Activated T-cell treated with anti-CD3 and anti-CD28 coated beads, Interleukin-2, amount 50 U/mL, for 24 hours (primary cell): ENCODE results near the gene RNASE12.

Source experiments
- DNase-seq: peaks from one replicate; pipeline ENCODE4 v3.0.0-alpha.2; 2020
- H3K27ac Mint-ChIP-seq: 2 replicates; pipeline ENCODE4 v1.8.0; 2020; ENCODE audit warnings: mild to moderate bottlenecking, mixed read lengths
- H3K27me3 Mint-ChIP-seq: 2 replicates; pipeline ENCODE4 v1.8.0; 2020; ENCODE audit warnings: mixed read lengths
- H3K36me3 Mint-ChIP-seq: 2 replicates; pipeline ENCODE4 v1.8.0; 2020; ENCODE audit warnings: low read depth, mixed read lengths
- H3K4me1 Mint-ChIP-seq: 2 replicates; pipeline ENCODE4 v1.8.0; 2020; ENCODE audit warnings: low read depth, mixed read lengths
- H3K4me3 Mint-ChIP-seq: 2 replicates; pipeline ENCODE4 v1.8.0; 2020; ENCODE audit warnings: mild to moderate bottlenecking, moderate library complexity, mixed read lengths
- H3K9me3 Mint-ChIP-seq: 2 replicates; pipeline ENCODE4 v1.8.0; 2020; ENCODE audit warnings: mixed read lengths

Gene RNASE12

DNA sequence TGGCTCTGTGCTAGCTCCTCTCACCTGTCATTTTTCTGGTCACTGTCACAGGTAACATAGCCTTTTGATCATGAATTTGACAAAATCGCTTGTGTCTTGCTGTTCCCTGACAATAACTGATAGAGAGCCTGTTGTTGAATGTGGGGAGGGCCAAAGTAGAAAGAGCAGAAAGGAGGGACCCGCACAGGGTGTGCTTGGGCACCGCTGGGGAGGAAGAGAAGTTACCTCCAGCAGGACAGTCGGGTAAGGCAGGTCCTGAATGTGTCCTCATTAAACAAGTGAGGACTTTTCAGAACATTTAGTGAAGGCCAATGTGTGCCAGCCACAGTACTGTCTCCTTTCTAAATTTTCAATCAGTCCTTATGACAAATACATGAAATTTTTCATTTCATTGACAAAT is at the start of gene RNASE12:
TSS of gene RNASE12 (minus strand) at position 142 of the 400 bp plus-strand sequence. CDS start 653 bp downstream, outside the sequence.
- H3K27ac Mint-ChIP-seq: no peak within 1 kb of the TSS
- no peaks in the 10 kb centered on the region for H3K9me3 Mint-ChIP-seq
- H3K4me3 Mint-ChIP-seq: no peak within 1 kb of the TSS
- DNase-seq: no peak
- peaks cover 7% of the 10 kb centered on the region for H3K4me1 Mint-ChIP-seq
- no peaks in the 10 kb centered on the region for H3K36me3 Mint-ChIP-seq
- H3K27me3 Mint-ChIP-seq: peaks cover 4% of the 10 kb centered on the region

- peaks cover 48% of the 10 kb centered on the region for H3K27me3 Mint-ChIP-seq
- peak overlapping the region; percentile 80 for H3K4me3 Mint-ChIP-seq
- peak; percentile 82 for DNase-seq
- peaks cover 6% of the 10 kb centered on the region for H3K9me3 Mint-ChIP-seq
- no peaks in the 10 kb centered on the region for H3K36me3 Mint-ChIP-seq
- H3K4me1 Mint-ChIP-seq: peaks cover 49% of the 10 kb centered on the region
- H3K27ac Mint-ChIP-seq: peak overlapping the region; percentile 94
Measured at GRCh38 chr14:20632831-20633691, 41.9 kb upstream of the RNASE12 start.

- Mint-ChIP-seq H3K27me3 (peaks cover 54% of the 10 kb centered on the region), H3K4me3 (peak overlapping the region; percentile 80), H3K36me3 (no peaks in the 10 kb centered on the region), H3K4me1 (peaks cover 55% of the 10 kb centered on the region), H3K27ac (peak overlapping the region; percentile 94), H3K9me3 (peaks cover 6% of the 10 kb centered on the region)
- DNase-seq: no peak
Measured at GRCh38 chr14:20632448-20632830, 41.3 kb upstream of the RNASE12 start.

DNA sequence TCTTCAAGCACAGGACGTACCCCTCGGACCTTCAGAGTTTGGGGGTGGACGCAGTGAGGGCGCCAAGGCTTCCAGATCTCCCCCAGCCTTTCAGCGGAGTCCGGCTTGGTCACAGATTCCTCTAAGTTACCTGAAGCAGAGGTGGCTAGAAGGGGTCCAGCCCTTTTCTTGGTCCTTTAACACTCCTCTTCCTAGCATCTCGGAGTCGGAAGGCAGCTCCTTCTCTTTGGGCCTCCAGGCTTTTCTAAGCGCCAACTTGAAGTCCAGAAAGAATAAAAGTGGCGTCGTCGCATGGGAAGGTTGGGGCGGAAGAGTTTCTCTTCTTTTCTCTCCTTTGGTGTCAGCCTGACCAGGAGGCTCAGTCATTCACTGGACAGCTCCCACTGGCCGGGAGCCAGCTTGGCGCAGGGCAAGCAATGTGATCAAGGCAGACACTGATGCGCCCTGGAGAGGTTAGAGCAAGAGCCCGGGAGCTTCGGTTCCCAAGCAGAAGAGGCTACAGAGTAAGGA is 40.8 kb upstream of the RNASE12 start:
- Mint-ChIP-seq H3K27me3 (peaks cover 56% of the 10 kb centered on the region), H3K36me3 (no peaks in the 10 kb centered on the region), H3K27ac (peak overlapping the region; percentile 39), H3K4me3 (peak overlapping the region; percentile 80), H3K4me1 (peaks cover 60% of the 10 kb centered on the region), H3K9me3 (peaks cover 6% of the 10 kb centered on the region)
- DNase-seq: no peak

- H3K4me3 Mint-ChIP-seq: peak overlapping the region; percentile 80
- peak overlapping the region; percentile 93 for H3K27ac Mint-ChIP-seq
- H3K4me1 Mint-ChIP-seq: peaks cover 67% of the 10 kb centered on the region
- H3K9me3 Mint-ChIP-seq: peaks cover 6% of the 10 kb centered on the region
- peak; percentile 72 for DNase-seq
- peaks cover 59% of the 10 kb centered on the region for H3K27me3 Mint-ChIP-seq
- no peaks in the 10 kb centered on the region for H3K36me3 Mint-ChIP-seq
Measured at GRCh38 chr14:20631023-20631879, 40.1 kb upstream of the RNASE12 start.

DNA sequence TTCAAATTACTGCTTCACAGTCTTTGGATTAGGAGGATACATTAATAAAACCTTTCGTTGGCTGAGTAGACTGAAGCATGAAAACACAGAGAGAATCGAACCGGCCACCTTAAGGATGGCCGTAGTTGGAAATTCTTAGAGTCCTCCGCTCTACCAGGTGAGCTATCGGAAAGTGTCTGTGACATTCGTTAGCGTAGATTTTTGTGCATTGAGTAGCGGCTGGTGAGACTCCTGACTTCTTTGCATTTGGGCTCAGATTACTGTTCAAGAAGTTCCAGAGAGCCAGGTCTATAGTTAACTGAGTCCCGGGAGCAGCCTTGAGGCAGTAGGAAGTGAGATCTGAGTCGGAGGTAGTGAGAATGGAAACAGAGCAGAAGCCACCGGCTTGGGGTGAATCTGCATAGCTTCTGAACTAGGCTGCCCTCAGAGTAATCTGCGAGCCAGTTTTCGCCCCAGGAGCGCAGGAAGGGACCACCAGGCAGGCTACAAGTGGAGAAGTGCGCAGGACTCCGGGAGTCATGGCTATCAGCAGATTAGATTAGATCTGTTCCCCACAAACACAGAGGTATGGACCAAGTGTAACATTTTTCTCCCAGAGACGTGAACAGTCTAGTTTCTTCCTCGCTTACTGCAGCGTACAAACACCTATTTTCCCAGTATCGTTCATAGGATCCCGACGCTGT is 39.3 kb upstream of the RNASE12 start:
- peak; percentile 65 for DNase-seq
- Mint-ChIP-seq H3K27ac (peak overlapping the region; percentile 93), H3K4me3 (peak overlapping the region; percentile 80), H3K9me3 (peaks cover 6% of the 10 kb centered on the region), H3K4me1 (peaks cover 73% of the 10 kb centered on the region), H3K36me3 (no peaks in the 10 kb centered on the region), H3K27me3 (peaks cover 59% of the 10 kb centered on the region)

- Mint-ChIP-seq H3K4me1 (peaks cover 81% of the 10 kb centered on the region), H3K27ac (no peak overlapping the region), H3K36me3 (no peaks in the 10 kb centered on the region), H3K4me3 (no peak overlapping the region), H3K27me3 (peaks cover 56% of the 10 kb centered on the region), H3K9me3 (no peaks in the 10 kb centered on the region)
- DNase-seq: no peak
Measured at GRCh38 chr14:20628063-20628854, 37.1 kb upstream of the RNASE12 start.

GRCh38 chr14:20627346-20628027 is 36.3 kb upstream of the RNASE12 start:
- H3K27ac Mint-ChIP-seq: no peak overlapping the region
- DNase-seq: no peak
- peaks cover 81% of the 10 kb centered on the region for H3K4me1 Mint-ChIP-seq
- H3K4me3 Mint-ChIP-seq: no peak overlapping the region
- peaks cover 55% of the 10 kb centered on the region for H3K27me3 Mint-ChIP-seq
- no peaks in the 10 kb centered on the region for H3K9me3 Mint-ChIP-seq
- H3K36me3 Mint-ChIP-seq: no peaks in the 10 kb centered on the region

GRCh38 chr14:20626274-20626673 is 35.1 kb upstream of the RNASE12 start:
- Mint-ChIP-seq H3K9me3 (no peaks in the 10 kb centered on the region), H3K27me3 (peaks cover 55% of the 10 kb centered on the region)

GRCh38 chr14:20624495-20625070 is 33.4 kb upstream of the RNASE12 start:
- peaks cover 61% of the 10 kb centered on the region for H3K4me1 Mint-ChIP-seq
- H3K27ac Mint-ChIP-seq: peak overlapping the region; percentile 93
- no peaks in the 10 kb centered on the region for H3K36me3 Mint-ChIP-seq
- DNase-seq: peak; percentile 58
- H3K9me3 Mint-ChIP-seq: no peaks in the 10 kb centered on the region
- H3K4me3 Mint-ChIP-seq: peak overlapping the region; percentile 74
- peaks cover 61% of the 10 kb centered on the region for H3K27me3 Mint-ChIP-seq

More at GRCh38 chr14:20626274-20626673, 35.1 kb upstream of the RNASE12 start:
- DNase-seq: no peak
- H3K36me3 Mint-ChIP-seq: no peaks in the 10 kb centered on the region
- peak overlapping the region; percentile 74 for H3K4me3 Mint-ChIP-seq
- H3K4me1 Mint-ChIP-seq: peaks cover 74% of the 10 kb centered on the region
- H3K27ac Mint-ChIP-seq: no peak overlapping the region

GRCh38 chr14:20623798-20624197 is 32.6 kb upstream of the RNASE12 start:
- DNase-seq: no peak
- H3K27me3 Mint-ChIP-seq: peaks cover 57% of the 10 kb centered on the region
- H3K27ac Mint-ChIP-seq: peak overlapping the region; percentile 13
- no peaks in the 10 kb centered on the region for H3K9me3 Mint-ChIP-seq
- H3K4me3 Mint-ChIP-seq: peak overlapping the region; percentile 74
- H3K36me3 Mint-ChIP-seq: no peaks in the 10 kb centered on the region
- peaks cover 58% of the 10 kb centered on the region for H3K4me1 Mint-ChIP-seq

DNA sequence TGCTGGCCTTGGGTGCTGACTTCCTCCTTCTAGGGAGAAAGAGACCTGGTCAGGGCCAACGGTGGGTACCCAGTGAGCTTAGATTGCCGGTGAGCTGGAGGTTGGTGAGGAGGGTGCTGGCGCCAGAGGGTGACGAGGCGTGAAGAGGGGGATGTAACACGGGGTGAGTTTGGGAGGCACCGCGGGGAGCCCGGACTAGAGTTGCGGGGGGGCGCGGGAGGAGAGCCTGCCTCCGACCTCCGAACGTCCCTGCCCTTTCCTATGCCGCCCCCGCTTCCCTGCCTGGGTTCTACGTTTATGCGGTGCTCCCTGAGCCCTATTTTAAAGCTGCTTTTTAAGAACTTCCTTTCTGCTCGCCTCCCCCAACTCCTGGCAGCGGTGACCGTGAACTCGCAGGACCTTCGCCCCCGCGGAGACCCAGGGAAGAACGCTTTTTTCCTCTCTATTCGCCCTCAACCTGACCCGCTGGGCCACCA is 31.7 kb upstream of the RNASE12 start:
- Mint-ChIP-seq H3K4me1 (peaks cover 55% of the 10 kb centered on the region), H3K27me3 (peaks cover 48% of the 10 kb centered on the region), H3K4me3 (peak overlapping the region; percentile 49), H3K27ac (no peak overlapping the region), H3K36me3 (no peaks in the 10 kb centered on the region), H3K9me3 (no peaks in the 10 kb centered on the region)
- no peak for DNase-seq
